K562 (cell line): ENCODE results near the gene GFOD1. TPM values are rescaled to one million over a fixed set of nuclear protein-coding genes. Genes with fewer than 3 reads are reported as not detected.

Source experiments
- EGR1 ChIP-seq: fragments of 450-650 bp; conservative IDR thresholded peaks from 2 replicates; pipeline ENCODE4 v1.6.1; 2017; ENCODE audit warnings: mild to moderate bottlenecking
- KDM1A ChIP-seq, 2 experiments: fragments of 450-650 bp; IDR thresholded peaks; 2 replicates each; pipeline ENCODE4 v1.6.1; 2016; ENCODE audit warnings: mild to moderate bottlenecking in 2 of 2
- MIER1 ChIP-seq: fragments of 450-650 bp; IDR thresholded peaks from 2 replicates; pipeline ENCODE4 v1.6.1; 2016; ENCODE audit warnings: antibody characterized with exemption, mild to moderate bottlenecking, low read depth
- PTRF ChIP-seq: fragments of 450-650 bp; IDR thresholded peaks from 2 replicates; pipeline ENCODE4 v1.6.1; 2016; ENCODE audit warnings: mild to moderate bottlenecking, missing genetic modification characterization, missing compliant biosample characterization
- ZNF134 ChIP-seq: fragments of 250-450 bp; sonication (Bioruptor Pico); conservative IDR thresholded peaks from 2 replicates; pipeline ENCODE4 v1.4.0; 2020
- ZNF407 ChIP-seq: fragments of 450-650 bp; IDR thresholded peaks from 2 replicates; pipeline ENCODE4 v1.6.1; 2016; ENCODE audit warnings: low read depth
- polyA plus RNA-seq, 8 experiments: library from polyadenylated mRNA; depleted of rRNA in 4 of 8; stranded (reverse) in 5 of 8; unstranded in 3 of 8; fragments of >200 nt; fragmentation: Nextera tagmentation in 2 of 8; fragmentation: Illumina TruSeq in 1 of 8; extraction: Ambion mirVana in 2 of 8; extraction: Trizol in 1 of 8; gene quantifications; 2 replicates each; pipeline versions ENCODE4 v1.2.1 to v1.2.3, GENCODE V29; 2011 to 2014; ENCODE audit warnings: inconsistent platforms in 1 of 8, missing spikeins in 1 of 8
- total RNA-seq, 7 experiments: library from RNA; depleted of rRNA in 6 of 7; stranded (reverse); fragments of >200 nt in 6 of 7; fragmentation: Illumina TruSeq in 2 of 7; extraction: Trizol in 2 of 7; gene quantifications; 2 replicates each; pipeline versions ENCODE4 v1.2.1 to v1.2.3, GENCODE V29; 2011 to 2021; ENCODE audit warnings: low replicate concordance in 1 of 7

Gene GFOD1
- total and polyA plus RNA-seq, 9 of the 15 experiments (the other 6 are each of a cell fraction or from before 2014, with no cell fraction given): 3.8 to 12.0 (median 8.2) TPM

- no peak for TF ChIP-seq ZNF407
- TF ChIP-seq PTRF (tag): no peak
- no peak for TF ChIP-seq ZNF134 (CRISPR knock-in tag)
- no peak for TF ChIP-seq KDM1A (IDR thresholded peaks at IDR 0.05)
- TF ChIP-seq MIER1: no peak
- TF ChIP-seq EGR1: no peak
Observed at GRCh38 chr6:13405961-13406477, 81.4 kb downstream of the GFOD1 start (continued).
